Mucosa of stomach (tissue), 1 donor: ENCODE measurements around the gene MYO6.

Experiments
- H3K27me3 ChIP-seq: one replicate; pipeline ENCODE4 v1.7.0; 2013; ENCODE audit warnings: mild to moderate bottlenecking, low read length; ENCODE audit not compliant: control insufficient read depth, insufficient read depth
- H3K36me3 ChIP-seq: one replicate; pipeline ENCODE4 v1.7.0; 2013; ENCODE audit warnings: low read length; ENCODE audit not compliant: control insufficient read depth, insufficient read depth
- H3K4me1 ChIP-seq: one replicate; pipeline ENCODE4 v1.7.0; 2013; ENCODE audit warnings: mild to moderate bottlenecking, low read length; ENCODE audit not compliant: control insufficient read depth, insufficient read depth
- H3K4me3 ChIP-seq: one replicate; pipeline ENCODE4 v1.7.0; 2013; ENCODE audit warnings: low read length
- H3K9ac ChIP-seq: one replicate; pipeline ENCODE4 v1.7.0; 2013; ENCODE audit warnings: mild to moderate bottlenecking, low read length, moderate library complexity
- H3K9me3 ChIP-seq: one replicate; pipeline ENCODE4 v1.7.0; 2013; ENCODE audit warnings: mild to moderate bottlenecking, low read length, moderate library complexity; ENCODE audit not compliant: control insufficient read depth
- donor health status: Pancreatic carcinoma.

MYO6 gene

GRCh38 chr6:75913040-75913439 is 164.0 kb downstream of the MYO6 start:
- no peaks in the 10 kb centered on the region for H3K4me1 ChIP-seq
- no peaks in the 10 kb centered on the region for H3K36me3 ChIP-seq
- H3K9ac ChIP-seq = no peak overlapping the region
- H3K27me3 ChIP-seq = no peaks in the 10 kb centered on the region
- no peaks in the 10 kb centered on the region for H3K9me3 ChIP-seq
- no peak overlapping the region for H3K4me3 ChIP-seq

- Histone ChIP-seq H3K9ac (no peak overlapping the region), H3K9me3 (no peaks in the 10 kb centered on the region), H3K4me1 (no peaks in the 10 kb centered on the region), H3K36me3 (no peaks in the 10 kb centered on the region), H3K27me3 (no peaks in the 10 kb centered on the region), H3K4me3 (no peak overlapping the region)
Measured at GRCh38 chr6:75922226-75922625, 173.2 kb downstream of the MYO6 start.

- no peaks in the 10 kb centered on the region for H3K27me3 ChIP-seq
- H3K4me3 ChIP-seq = no peak overlapping the region
- H3K9me3 ChIP-seq = no peaks in the 10 kb centered on the region
- no peak overlapping the region for H3K9ac ChIP-seq
- H3K4me1 ChIP-seq = no peaks in the 10 kb centered on the region
- H3K36me3 ChIP-seq = no peaks in the 10 kb centered on the region
Measured at GRCh38 chr6:75926293-75927168, 177.5 kb downstream of the MYO6 start.

GRCh38 chr6:75931011-75931680 is 182.1 kb downstream of the MYO6 start:
- H3K4me1 ChIP-seq = no peaks in the 10 kb centered on the region
- peaks cover 11% of the 10 kb centered on the region for H3K27me3 ChIP-seq
- H3K36me3 ChIP-seq = no peaks in the 10 kb centered on the region
- no peak overlapping the region for H3K4me3 ChIP-seq
- no peaks in the 10 kb centered on the region for H3K9me3 ChIP-seq
- H3K9ac ChIP-seq = no peak overlapping the region

- Histone ChIP-seq H3K9ac (no peak overlapping the region), H3K27me3 (peaks cover 13% of the 10 kb centered on the region), H3K4me1 (no peaks in the 10 kb centered on the region), H3K36me3 (no peaks in the 10 kb centered on the region), H3K4me3 (no peak overlapping the region), H3K9me3 (no peaks in the 10 kb centered on the region)
Measured at GRCh38 chr6:75932067-75932466, 183.0 kb downstream of the MYO6 start.

- H3K9ac ChIP-seq = no peak overlapping the region
- H3K27me3 ChIP-seq = peaks cover 13% of the 10 kb centered on the region
- no peaks in the 10 kb centered on the region for H3K9me3 ChIP-seq
- no peak overlapping the region for H3K4me3 ChIP-seq
- H3K4me1 ChIP-seq = no peaks in the 10 kb centered on the region
- H3K36me3 ChIP-seq = no peaks in the 10 kb centered on the region
Measured at GRCh38 chr6:75933387-75933975, 184.4 kb downstream of the MYO6 start.

GRCh38 chr6:75934643-75935472 is 185.8 kb downstream of the MYO6 start:
- H3K4me1 ChIP-seq = no peaks in the 10 kb centered on the region
- H3K9me3 ChIP-seq = no peaks in the 10 kb centered on the region
- H3K36me3 ChIP-seq = no peaks in the 10 kb centered on the region
- no peak overlapping the region for H3K9ac ChIP-seq
- peaks cover 13% of the 10 kb centered on the region for H3K27me3 ChIP-seq
- H3K4me3 ChIP-seq = no peak overlapping the region

- Histone ChIP-seq H3K27me3 (peaks cover 13% of the 10 kb centered on the region), H3K4me3 (no peak overlapping the region), H3K9ac (no peak overlapping the region), H3K4me1 (no peaks in the 10 kb centered on the region), H3K36me3 (no peaks in the 10 kb centered on the region), H3K9me3 (no peaks in the 10 kb centered on the region)
Measured at GRCh38 chr6:75935473-75935793, 186.4 kb downstream of the MYO6 start.

GRCh38 chr6:75936682-75937081 is 187.6 kb downstream of the MYO6 start:
- no peaks in the 10 kb centered on the region for H3K36me3 ChIP-seq
- peaks cover 13% of the 10 kb centered on the region for H3K27me3 ChIP-seq
- no peaks in the 10 kb centered on the region for H3K9me3 ChIP-seq
- no peak overlapping the region for H3K9ac ChIP-seq
- no peak overlapping the region for H3K4me3 ChIP-seq
- H3K4me1 ChIP-seq = no peaks in the 10 kb centered on the region

GRCh38 chr6:75937846-75938245 is 188.8 kb downstream of the MYO6 start:
- no peak overlapping the region for H3K9ac ChIP-seq
- H3K4me3 ChIP-seq = no peak overlapping the region
- no peaks in the 10 kb centered on the region for H3K36me3 ChIP-seq
- H3K27me3 ChIP-seq = peaks cover 13% of the 10 kb centered on the region
- no peaks in the 10 kb centered on the region for H3K9me3 ChIP-seq
- no peaks in the 10 kb centered on the region for H3K4me1 ChIP-seq

- no peak overlapping the region for H3K9ac ChIP-seq
- no peaks in the 10 kb centered on the region for H3K9me3 ChIP-seq
- no peak overlapping the region for H3K4me3 ChIP-seq
- H3K36me3 ChIP-seq = no peaks in the 10 kb centered on the region
- H3K4me1 ChIP-seq = no peaks in the 10 kb centered on the region
- H3K27me3 ChIP-seq = peaks cover 15% of the 10 kb centered on the region
Measured at GRCh38 chr6:75940564-75940963, 191.5 kb downstream of the MYO6 start.
